ENCODE data around the gene POLR3GL.

Gene POLR3GL

DNA sequence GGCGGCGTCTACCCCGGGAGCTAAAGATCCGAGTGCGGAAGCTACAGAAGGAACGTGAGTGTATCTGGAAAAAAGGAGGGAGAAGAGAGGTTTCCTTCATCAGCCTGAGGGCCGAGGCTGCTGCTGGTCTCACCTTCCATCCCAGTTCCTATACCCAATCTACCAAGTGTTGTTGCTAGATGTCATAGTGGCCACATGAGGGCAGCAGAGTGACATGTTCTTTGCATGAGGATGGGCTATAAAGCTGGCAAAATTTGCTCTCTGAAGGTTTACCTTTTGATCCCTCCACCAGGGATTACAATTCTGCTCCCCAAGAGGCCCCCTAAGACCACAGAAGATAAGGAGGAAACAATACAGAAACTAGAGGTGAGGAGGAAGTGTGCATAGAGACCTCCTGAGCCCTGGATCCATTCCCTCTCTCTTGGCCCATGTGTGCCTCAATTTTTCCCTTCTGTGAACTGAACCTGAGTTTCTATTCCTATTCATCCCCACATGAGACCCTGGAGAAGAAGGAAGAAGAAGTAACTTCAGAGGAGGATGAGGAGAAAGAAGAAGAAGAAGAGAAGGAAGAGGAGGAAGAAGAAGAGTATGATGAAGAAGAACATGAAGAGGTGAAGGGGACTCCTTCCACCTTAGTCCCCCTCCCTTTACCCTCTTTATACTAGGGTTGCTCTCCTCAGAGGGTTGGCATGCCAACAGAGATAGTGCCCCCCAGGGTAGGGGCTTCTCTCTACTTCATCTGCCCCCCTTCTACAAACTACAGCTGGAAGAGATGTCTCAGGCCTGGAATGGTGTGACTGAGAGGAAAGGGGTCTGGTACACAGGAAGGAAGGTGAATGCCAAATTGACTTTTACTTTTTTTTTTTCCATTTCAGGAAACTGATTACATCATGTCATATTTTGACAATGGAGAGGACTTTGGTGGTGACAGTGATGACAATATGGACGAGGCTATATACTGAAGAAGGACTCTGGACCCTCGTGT, 13.3 kb downstream of the POLR3GL start:
- DNase-seq = peak; percentile 67

GRCh38 chr1:145978471-145978853, 14.0 kb downstream of the POLR3GL start:
- DNase-seq = no peak

GRCh38 chr1:145978854-145979745, 14.6 kb downstream of the POLR3GL start:
- peak; percentile 73 for DNase-seq

DNA sequence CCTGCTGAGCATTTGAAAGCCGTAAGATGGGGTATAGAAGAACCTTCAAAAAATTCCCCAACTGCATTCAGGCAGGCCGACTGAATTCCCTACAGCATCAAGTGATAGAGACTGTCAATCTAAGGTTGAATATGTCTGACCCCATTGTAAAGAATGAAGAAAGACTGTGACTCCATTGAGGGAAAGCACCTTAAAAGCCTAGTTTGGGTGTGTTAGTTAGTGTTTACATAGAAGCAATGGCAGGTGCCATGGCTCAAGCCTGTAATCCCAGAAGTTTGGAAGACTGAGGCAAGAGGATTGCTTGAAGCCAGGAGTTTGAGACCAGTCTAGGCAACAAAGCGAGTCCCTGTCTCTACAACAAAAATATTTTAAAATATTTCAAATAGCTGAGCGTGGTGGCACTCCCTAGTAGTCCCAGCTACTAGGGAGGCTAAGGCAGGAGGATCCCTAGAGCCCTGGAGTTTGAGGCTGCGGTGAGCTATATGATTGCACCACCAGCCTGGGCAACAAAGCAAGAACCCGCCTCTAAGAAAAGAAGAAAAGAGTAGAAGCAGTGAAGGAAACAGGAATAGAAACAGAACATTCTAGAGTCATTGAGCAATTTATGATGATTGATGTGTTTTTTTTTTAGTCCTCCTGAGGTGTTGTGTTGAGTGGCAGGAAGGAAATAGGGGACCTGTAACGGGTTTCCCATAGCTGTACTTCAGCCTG, 15.4 kb downstream of the POLR3GL start:
- DNase-seq = no peak

DNA sequence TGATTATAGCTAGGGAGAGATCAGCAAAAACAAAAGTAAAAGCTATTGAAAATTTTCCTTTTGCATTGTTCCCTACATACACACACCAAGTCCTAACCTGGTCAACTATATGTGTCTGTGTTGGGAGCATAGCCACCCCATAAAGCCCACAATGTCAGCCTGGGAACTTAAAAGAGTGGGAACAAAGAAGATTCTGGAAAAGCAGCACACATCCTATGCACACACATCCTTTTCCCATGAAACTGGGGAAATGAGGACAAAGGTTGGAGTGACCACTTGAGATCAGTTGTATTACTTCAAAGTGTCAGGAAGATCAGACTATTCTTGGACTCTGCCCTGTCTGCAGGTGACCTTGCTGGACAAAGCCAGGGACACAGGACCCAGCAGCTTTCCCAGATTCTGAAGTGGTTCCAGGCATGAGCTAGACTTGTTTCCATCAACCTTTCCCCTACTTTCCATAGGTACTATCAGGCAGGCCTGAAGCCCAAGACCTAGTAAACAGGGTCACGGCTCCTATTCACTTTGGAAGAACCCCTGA, 16.0 kb downstream of the POLR3GL start:
- DNase-seq = no peak

GRCh38 chr1:145982010-145982723, 17.7 kb downstream of the POLR3GL start:
- DNase-seq = no peak

GRCh38 chr1:145983206-145983675, 18.8 kb downstream of the POLR3GL start:
- no peak for DNase-seq

- no peak for DNase-seq
These were observed 19.7 kb downstream of the POLR3GL start for GRCh38 chr1:145983960-145984830.

- no peak for DNase-seq
These were observed 20.6 kb downstream of the POLR3GL start for GRCh38 chr1:145985129-145985501.

DNA sequence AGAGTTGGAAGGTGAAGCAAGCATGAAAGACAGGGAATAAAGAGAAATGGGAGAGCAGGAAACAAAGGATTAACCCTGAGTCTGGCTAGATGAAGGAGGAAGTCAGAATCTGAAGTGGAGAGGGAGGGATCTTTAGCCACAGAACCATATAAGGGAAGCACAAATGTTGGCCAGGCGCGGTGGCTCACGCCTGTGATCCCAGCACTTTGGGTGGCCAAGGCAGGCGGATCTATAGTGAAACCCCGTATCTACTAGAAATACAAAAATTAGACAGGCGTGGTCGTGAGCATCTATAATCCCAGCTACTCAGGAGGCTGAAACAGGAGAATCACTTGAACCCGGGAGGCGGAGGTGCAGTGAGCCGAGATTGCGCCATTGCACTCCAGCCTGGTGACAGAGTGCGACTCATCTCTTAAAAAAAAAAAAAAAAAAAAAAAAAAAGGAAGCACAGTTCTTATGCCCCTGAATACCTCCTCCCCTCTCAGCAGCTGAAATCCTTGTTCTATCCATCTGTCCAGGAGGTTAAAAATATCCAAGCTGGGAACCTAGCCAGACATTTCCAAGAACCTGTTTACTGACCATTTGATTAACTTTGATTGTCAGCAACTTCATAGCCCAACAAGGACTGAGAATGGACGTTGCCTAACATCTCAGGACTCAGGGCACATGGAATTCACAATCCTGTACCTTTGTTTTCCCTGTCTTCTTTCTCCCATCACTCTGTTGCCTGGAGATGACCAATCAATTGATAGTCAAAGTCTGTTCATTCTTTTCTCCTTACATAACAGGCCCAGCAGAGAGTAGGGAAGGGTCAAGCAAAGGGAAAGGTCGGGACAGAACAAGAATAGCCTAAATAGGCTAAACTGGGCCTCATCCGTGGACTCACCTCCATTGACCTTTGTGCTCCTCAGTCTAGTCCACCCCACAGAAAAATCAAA, 21.3 kb downstream of the POLR3GL start:
- DNase-seq = no peak

- DNase-seq = no peak
These were observed 22.1 kb downstream of the POLR3GL start for GRCh38 chr1:145986551-145986950.

GRCh38 chr1:145987926-145988325, 23.4 kb downstream of the POLR3GL start:
- no peak for DNase-seq

GRCh38 chr1:145988773-145989172, 24.3 kb downstream of the POLR3GL start:
- no peak for DNase-seq

DNA sequence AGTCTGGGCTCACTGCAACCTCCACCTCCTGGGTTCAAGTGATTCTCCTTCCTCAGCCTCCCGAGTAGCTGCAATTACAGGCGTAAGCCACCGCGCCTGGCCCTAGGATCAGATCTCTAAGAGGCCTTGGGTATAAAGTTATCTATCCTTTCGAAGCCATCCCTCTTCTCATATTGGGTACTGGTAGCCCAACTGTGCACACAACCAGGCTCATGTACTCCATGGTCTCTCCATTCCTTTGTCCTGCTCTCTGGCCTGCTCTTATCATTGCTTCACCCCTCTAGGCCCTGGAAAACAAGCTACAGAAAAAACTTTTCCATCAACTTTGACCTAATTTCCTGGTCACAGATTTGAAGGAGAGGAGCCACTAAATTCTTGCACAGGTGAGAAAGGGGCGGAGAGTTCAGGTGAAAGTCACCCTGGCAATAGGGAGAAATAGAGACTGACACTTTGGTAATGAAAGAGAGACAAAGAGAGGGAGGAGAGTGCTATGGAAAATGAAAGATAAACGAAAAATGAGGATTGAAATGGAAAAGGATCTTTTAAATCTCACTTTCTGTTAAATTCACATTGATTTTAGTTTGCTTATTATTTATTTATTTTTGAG, 25.9 kb downstream of the POLR3GL start:
- no peak for DNase-seq

DNA sequence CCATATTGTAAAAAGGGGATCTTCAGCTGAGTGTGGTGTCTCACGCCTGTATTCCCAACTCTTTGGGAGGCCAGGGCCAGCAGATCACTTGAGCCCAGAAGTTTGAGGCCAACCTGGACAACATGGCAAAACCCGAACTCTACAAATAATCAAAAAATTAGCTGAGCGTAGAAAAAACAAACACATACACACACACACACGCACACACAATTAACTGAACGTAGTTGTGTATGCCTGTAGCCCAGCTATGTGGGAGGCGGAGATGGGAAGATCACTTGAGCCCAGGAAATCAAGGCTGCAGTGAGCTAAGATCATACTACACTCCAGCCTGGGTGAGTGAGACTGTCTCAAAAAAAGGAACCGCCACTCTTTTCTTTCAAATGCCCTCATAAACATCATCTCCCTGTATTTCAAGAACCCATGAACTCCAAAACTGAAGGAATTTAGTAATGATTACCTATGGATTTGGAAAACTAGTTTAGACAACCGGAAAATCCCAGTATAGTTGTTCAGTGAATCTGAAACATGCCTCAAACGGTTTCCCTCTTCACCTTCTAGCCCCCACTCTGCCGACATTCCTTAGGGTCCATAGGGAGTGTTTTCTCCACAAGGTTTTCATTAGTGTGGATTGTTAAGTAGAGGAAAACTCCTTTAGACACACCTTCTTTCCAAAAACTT, 27.4 kb downstream of the POLR3GL start:
- DNase-seq = peak; percentile 26

- DNase-seq = no peak
These were observed 28.0 kb downstream of the POLR3GL start for GRCh38 chr1:145992502-145992936.

DNA sequence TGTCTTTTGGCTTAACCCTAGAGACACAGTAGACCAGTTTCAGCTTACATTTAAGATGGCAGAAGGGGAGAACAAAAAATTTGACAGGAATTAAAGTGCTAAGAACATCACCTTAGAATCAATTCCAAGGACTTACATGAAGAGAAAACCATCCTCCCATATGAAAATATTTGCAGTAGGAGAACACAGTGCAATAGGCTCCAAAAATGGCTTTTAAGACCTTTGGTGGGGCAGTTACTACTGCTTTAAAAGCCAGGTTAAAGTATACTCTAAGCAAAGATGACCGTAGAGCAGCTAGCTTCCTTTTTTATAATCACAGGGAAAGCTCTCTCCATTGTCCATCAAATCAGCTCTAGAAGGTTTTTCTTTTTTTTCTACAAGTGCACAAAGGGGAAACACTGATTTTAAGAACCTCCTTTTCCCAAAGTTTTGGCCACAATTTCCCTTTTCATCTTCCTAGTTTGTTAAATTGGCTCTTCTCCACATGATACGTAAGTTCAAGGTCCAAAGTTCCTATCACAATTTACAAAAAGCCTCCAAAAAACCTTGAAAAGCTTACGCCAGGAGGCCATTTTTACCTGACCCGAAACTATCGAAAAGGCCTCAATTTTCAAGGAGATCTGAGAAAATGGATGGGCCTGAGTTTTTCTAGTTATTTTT, 28.6 kb downstream of the POLR3GL start:
- DNase-seq = no peak

All from retina (tissue), 1 donor.